BE2C (cell line): ENCODE measurements around the gene COL26A1. TPM values are rescaled to one million over a fixed set of nuclear protein-coding genes. Genes with fewer than 3 reads are reported as not detected.
A peak's percentile ranks its signal among the peaks of the same experiment; 100 is the strongest.

Experiments
- DNase-seq: peaks from one replicate; pipeline ENCODE4 v3.0.0-alpha.2; 2020
- H3K27me3 ChIP-seq: fragments of 250-450 bp; sonication (Bioruptor Pico); 2 replicates; pipeline ENCODE4 v1.5.1; 2020; ENCODE audit warnings: mild to moderate bottlenecking
- H3K36me3 ChIP-seq: fragments of 250-450 bp; sonication (Bioruptor Pico); 2 replicates; pipeline ENCODE4 v1.5.1; 2020; ENCODE audit warnings: mild to moderate bottlenecking
- H3K4me1 ChIP-seq: fragments of 250-450 bp; sonication (Bioruptor Pico); 2 replicates; pipeline ENCODE4 v1.5.1; 2020
- H3K4me3 ChIP-seq: 2 replicates; pipeline ENCODE4 v1.5.1; 2011; ENCODE audit warnings: low read depth, low read length
- H3K9me3 ChIP-seq: fragments of 250-450 bp; sonication (Bioruptor Pico); 2 replicates; pipeline ENCODE4 v1.5.1; 2020
- CTCF ChIP-seq: IDR thresholded peaks from 2 replicates; pipeline ENCODE4 v1.5.1; 2012; ENCODE audit warnings: mild to moderate bottlenecking, low read depth, low read length
- polyA plus RNA-seq: library from polyadenylated mRNA; unstranded; fragments of >200 nt; gene quantifications from one replicate; pipeline ENCODE4 v1.2.1, GENCODE V29; 2012; ENCODE audit warnings: low read depth, missing spikeins; ENCODE audit not compliant: insufficient read length, insufficient read depth

Gene COL26A1
- polyA plus RNA-seq = 0.34 TPM

- Histone ChIP-seq H3K36me3 (no peaks in the 10 kb centered on the region), H3K27me3 (peaks cover 18% of the 10 kb centered on the region), H3K9me3 (no peaks in the 10 kb centered on the region), H3K4me3 (peak within 1 kb of the TSS; percentile 48), H3K4me1 (no peaks in the 10 kb centered on the region)
- TF ChIP-seq CTCF = no peak
- peak; percentile 45 for DNase-seq
These were observed at the start of gene COL26A1 for GRCh38 chr7:101362334-101363195. COL26A1 (plus strand) TSS chr7:101362875; CDS start chr7:101363033, 158 bp downstream.

GRCh38 chr7:101315336-101315735 is 47.3 kb upstream of the COL26A1 start:
- H3K9me3 ChIP-seq = peaks cover 2% of the 10 kb centered on the region; the same call in 1 of the 2 replicates
- no peaks in the 10 kb centered on the region for H3K27me3 ChIP-seq
- peak; percentile 87 for TF ChIP-seq CTCF
- H3K4me1 ChIP-seq = no peaks in the 10 kb centered on the region
- peak; percentile 61 for DNase-seq
- H3K4me3 ChIP-seq = no peak overlapping the region
- peaks cover 33% of the 10 kb centered on the region for H3K36me3 ChIP-seq

GRCh38 chr7:101319401-101319800 is 43.3 kb upstream of the COL26A1 start:
- no peak for TF ChIP-seq CTCF
- no peak for DNase-seq

GRCh38 chr7:101321491-101322401 is 40.9 kb upstream of the COL26A1 start, which contains the start of gene IFT22:
IFT22 (minus strand) TSS chr7:101321812; CDS start chr7:101321709, 103 bp downstream.
- H3K4me3 ChIP-seq = peak within 1 kb of the TSS; percentile 90
- H3K4me1 ChIP-seq = no peaks in the 10 kb centered on the region
- no peaks in the 10 kb centered on the region for H3K27me3 ChIP-seq
- TF ChIP-seq CTCF = peak; percentile 59
- H3K36me3 ChIP-seq = no peaks in the 10 kb centered on the region
- no peaks in the 10 kb centered on the region for H3K9me3 ChIP-seq
- peak; percentile 96 for DNase-seq

More at GRCh38 chr7:101319401-101319800, 43.3 kb upstream of the COL26A1 start:
- no peak overlapping the region for H3K4me3 ChIP-seq
- no peaks in the 10 kb centered on the region for H3K27me3 ChIP-seq
- H3K9me3 ChIP-seq = no peaks in the 10 kb centered on the region
- H3K4me1 ChIP-seq = no peaks in the 10 kb centered on the region
- H3K36me3 ChIP-seq = peaks cover 9% of the 10 kb centered on the region

GRCh38 chr7:101328159-101328558 is 34.5 kb upstream of the COL26A1 start:
- no peaks in the 10 kb centered on the region for H3K36me3 ChIP-seq
- H3K9me3 ChIP-seq = no peaks in the 10 kb centered on the region
- H3K27me3 ChIP-seq = no peaks in the 10 kb centered on the region
- no peak for TF ChIP-seq CTCF
- no peak overlapping the region for H3K4me3 ChIP-seq
- H3K4me1 ChIP-seq = no peaks in the 10 kb centered on the region
- no peak for DNase-seq
